ENCODE results near the gene KCNJ6. TPM values are rescaled to one million over a fixed set of nuclear protein-coding genes. Genes with fewer than 3 reads are reported as not detected.

Gene KCNJ6
- total and polyA plus RNA-seq, 10 of the 15 experiments (the other 5 are each of a cell fraction or from before 2014, with no cell fraction given) = 0.03 to 0.07 (median 0.04) TPM; not detected in 7

DNA sequence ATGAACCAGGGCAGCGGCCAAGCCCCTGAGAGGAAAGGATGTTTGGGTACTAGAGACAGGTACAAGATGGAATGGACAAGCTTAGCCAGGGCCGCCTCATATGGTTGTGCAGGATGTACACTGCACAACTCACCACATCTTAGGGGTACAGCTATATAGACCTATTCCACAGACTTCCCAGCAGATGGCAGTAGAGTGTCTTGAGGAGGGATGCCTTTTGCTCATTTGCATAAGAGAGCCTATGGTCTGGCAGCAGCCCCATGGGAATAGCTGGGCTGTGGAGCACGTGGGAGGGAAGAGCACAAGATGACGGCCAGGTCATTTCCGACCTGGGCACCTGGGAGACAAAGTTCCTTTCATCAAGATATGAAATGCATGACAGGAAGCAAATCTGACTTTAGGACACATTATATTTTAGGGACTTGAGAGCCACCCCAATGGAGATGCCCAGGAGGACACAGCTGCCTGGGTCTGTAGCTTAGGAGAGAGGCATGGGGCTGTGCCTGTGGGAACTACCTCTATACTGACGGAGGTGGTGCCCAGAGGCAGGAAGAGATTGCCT lies 215.5 kb downstream of the KCNJ6 start (continued):
- TF ChIP-seq ZNF217 (IDR thresholded peaks at IDR 0.05) (no peak), SPI1 (IDR thresholded peaks at IDR 0.05; ENCODE audit: borderline replicate concordance, insufficient read depth, low read depth, low read length) (no peak), SMARCA5 (IDR thresholded peaks at IDR 0.05) (peak; percentile 75), RAD51 (IDR thresholded peaks at IDR 0.05) (peak; percentile 33; the same call in 1 of the 2 replicates), MYC (IDR thresholded peaks at IDR 0.05; ENCODE audit: insufficient read depth, insufficient read length, insufficient replicate concordance, low read length, severe bottlenecking) (peak; percentile 41), ZBTB4 (CRISPR knock-in tag; IDR thresholded peaks at IDR 0.05) (no peak), ZZZ3 (IDR thresholded peaks at IDR 0.05; ENCODE audit: control insufficient read depth, insufficient read length, low read depth) (no peak), CHD2 (IDR thresholded peaks at IDR 0.05; ENCODE audit: borderline replicate concordance, low read depth, low read length) (no peak), E2F8 (IDR thresholded peaks at IDR 0.05; ENCODE audit: low read depth, partially characterized antibody) (no peak), SMC3 (IDR thresholded peaks at IDR 0.05; ENCODE audit: borderline replicate concordance, low read length) (peak; percentile 44), TBL1XR1 (IDR thresholded peaks at IDR 0.05; ENCODE audit: low read depth, low read length) (no peak), RUNX3 (IDR thresholded peaks at IDR 0.05; ENCODE audit: low read length) (peak; percentile 37), STAT3 (IDR thresholded peaks at IDR 0.05; ENCODE audit: low read depth, low read length) (no peak), POLR2AphosphoS5 (IDR thresholded peaks at IDR 0.05; ENCODE audit: low read length) (no peak), KDM1A (IDR thresholded peaks at IDR 0.05; ENCODE audit: borderline replicate concordance) (no peak), SREBF2 (IDR thresholded peaks at IDR 0.05; ENCODE audit: low read length) (no peak), EP300 (IDR thresholded peaks at IDR 0.05; ENCODE audit: borderline replicate concordance in 1 of 2, control insufficient read depth in 1 of 2, low read depth in 2 of 2, low read length in 2 of 2) (no peak)
- TF ChIP-seq, protein P1, sequence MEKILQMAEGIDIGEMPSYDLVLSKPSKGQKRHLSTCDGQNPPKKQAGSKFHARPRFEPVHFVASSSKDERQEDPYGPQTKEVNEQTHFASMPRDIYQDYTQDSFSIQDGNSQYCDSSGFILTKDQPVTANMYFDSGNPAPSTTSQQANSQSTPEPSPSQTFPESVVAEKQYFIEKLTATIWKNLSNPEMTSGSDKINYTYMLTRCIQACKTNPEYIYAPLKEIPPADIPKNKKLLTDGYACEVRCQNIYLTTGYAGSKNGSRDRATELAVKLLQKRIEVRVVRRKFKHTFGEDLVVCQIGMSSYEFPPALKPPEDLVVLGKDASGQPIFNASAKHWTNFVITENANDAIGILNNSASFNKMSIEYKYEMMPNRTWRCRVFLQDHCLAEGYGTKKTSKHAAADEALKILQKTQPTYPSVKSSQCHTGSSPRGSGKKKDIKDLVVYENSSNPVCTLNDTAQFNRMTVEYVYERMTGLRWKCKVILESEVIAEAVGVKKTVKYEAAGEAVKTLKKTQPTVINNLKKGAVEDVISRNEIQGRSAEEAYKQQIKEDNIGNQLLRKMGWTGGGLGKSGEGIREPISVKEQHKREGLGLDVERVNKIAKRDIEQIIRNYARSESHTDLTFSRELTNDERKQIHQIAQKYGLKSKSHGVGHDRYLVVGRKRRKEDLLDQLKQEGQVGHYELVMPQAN (conservative IDR thresholded peaks at IDR 0.05) = no peak

All from GM12878 (cell line).